Stimulated activated memory B cell treated with anti-CD40 and anti-IgM and Interleukin-4, amounts not matched to agents 10 μg/mL and 1 μg/mL and 100 μg/mL, for 72 hours (primary cell): ENCODE measurements around the gene SPDYE17.
"Not testable (repeated sequence)": the region's sequence is repeated elsewhere in the genome, so short reads cannot be mapped to it uniquely, and the experiment has no call there.

Experiments
- ATAC-seq: fragments of 150-1000 bp; cut with Tn5 transposase; 2 replicates; pipeline ENCODE4 v1.10.0; 2021
- H3K27ac Mint-ChIP-seq: one replicate; pipeline ENCODE4 v1.8.0; 2022; ENCODE audit warnings: mild to moderate bottlenecking, mixed read lengths
- H3K27me3 Mint-ChIP-seq: one replicate; pipeline ENCODE4 v1.8.0; 2022; ENCODE audit warnings: mixed read lengths
- H3K36me3 Mint-ChIP-seq: one replicate; pipeline ENCODE4 v1.8.0; 2022; ENCODE audit warnings: mixed read lengths
- H3K4me1 Mint-ChIP-seq: one replicate; pipeline ENCODE4 v1.8.0; 2022; ENCODE audit warnings: mixed read lengths
- H3K4me3 Mint-ChIP-seq: one replicate; pipeline ENCODE4 v1.8.0; 2022; ENCODE audit warnings: mild to moderate bottlenecking, moderate library complexity, mixed read lengths
- H3K9me3 Mint-ChIP-seq: one replicate; pipeline ENCODE4 v1.8.0; 2022; ENCODE audit warnings: mixed read lengths

The SPDYE17 gene, protein sequence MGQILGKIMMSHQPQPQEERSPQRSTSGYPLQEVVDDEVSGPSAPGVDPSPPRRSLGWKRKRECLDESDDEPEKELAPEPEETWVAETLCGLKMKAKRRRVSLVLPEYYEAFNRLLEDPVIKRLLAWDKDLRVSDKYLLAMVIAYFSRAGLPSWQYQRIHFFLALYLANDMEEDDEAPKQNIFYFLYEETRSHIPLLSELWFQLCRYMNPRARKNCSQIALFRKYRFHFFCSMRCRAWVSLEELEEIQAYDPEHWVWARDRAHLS

DNA sequence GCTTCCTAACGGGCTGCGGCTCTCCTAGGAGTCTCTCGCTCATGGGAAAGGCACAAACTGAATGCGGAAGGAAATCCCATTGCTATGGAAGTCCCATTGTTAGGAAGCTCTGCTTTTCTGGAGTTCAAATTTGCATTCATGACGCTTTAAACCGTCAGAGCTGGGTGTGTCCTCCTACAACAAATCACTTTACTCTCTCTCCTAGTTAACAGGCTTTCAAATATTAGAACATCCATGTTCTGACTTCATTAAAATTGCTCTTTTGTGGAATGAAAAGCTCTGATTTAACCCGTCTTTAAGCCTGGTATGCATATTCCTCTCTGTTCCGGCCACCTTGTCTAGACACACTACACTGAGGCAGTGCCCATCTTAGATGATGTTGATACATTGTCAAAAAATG lies at the start of gene SPDYE17:
SPDYE17 (minus strand) TSS at position 101 of the 400 bp plus-strand sequence. CDS start 1,791 bp downstream, outside the sequence.
- not testable (repeated sequence) for H3K9me3 Mint-ChIP-seq, H3K27me3 Mint-ChIP-seq, H3K27ac Mint-ChIP-seq, ATAC-seq, H3K36me3 Mint-ChIP-seq, H3K4me3 Mint-ChIP-seq, H3K4me1 Mint-ChIP-seq

DNA sequence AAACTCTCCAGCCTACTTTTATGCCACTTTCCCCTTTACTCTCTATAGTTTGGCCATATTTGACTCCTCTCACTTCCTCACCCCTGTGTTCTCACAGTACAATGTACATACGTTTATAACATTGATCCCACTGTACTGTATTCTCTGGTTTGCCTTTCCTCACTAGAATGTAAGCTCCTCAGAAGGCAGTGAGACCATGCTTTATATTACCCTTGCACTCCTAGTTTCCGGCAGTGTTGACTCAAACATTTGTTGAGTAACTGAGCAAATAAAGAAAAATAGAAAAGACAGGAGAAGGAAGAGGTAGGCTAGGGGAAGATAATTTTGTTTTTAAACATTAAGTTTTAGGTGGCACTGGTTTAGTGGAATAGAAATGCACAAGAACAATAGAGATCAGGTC lies 48.1 kb upstream of the SPDYE17 start:
- not testable (repeated sequence) for H3K4me3 Mint-ChIP-seq, ATAC-seq, H3K4me1 Mint-ChIP-seq, H3K27ac Mint-ChIP-seq, H3K27me3 Mint-ChIP-seq, H3K9me3 Mint-ChIP-seq
- peaks cover 21% of the 10 kb centered on the region for H3K36me3 Mint-ChIP-seq

DNA sequence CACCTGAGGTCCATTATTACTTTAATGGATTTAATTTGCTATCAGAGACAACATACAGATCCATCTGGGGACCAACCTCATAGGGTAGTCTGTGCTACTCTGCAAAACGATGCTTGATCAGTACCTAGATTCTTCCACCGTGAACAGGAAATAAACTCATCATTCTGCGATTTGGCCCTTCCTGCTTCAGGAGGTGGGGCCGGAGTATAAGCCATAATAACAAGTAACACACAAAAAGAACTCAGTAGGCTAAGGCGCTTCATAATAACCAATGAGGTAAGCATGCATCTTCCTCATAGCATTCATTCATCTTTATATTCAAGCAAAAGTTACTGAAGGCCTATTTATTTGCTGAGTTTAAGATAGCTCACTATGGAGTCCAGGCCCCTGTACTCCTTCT lies 47.5 kb upstream of the SPDYE17 start:
- H3K27ac Mint-ChIP-seq, H3K4me3 Mint-ChIP-seq, ATAC-seq, H3K9me3 Mint-ChIP-seq, H3K27me3 Mint-ChIP-seq, H3K4me1 Mint-ChIP-seq: not testable (repeated sequence)
- peaks cover 27% of the 10 kb centered on the region for H3K36me3 Mint-ChIP-seq

DNA sequence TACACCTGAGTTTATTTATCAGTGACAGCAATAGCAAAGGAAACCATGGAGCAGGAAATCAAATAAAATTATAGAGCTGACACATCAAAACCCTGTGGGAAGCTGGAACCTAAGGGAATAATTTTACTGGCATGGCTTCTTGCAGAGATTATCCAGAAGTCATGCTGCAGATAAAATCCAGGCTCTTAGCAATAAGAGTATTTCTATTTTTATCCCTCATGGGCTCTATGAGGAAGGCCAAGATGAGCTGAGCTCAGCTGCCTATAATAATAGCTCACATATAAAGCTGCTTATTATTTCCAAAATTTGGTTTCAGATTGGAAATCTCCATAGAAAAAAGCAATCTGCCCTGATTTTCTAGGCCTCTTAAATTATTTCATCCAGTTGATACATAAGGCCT lies 47.0 kb upstream of the SPDYE17 start:
- not testable (repeated sequence) for H3K27ac Mint-ChIP-seq, ATAC-seq, H3K9me3 Mint-ChIP-seq, H3K4me3 Mint-ChIP-seq, H3K27me3 Mint-ChIP-seq, H3K4me1 Mint-ChIP-seq
- peaks cover 33% of the 10 kb centered on the region for H3K36me3 Mint-ChIP-seq

DNA sequence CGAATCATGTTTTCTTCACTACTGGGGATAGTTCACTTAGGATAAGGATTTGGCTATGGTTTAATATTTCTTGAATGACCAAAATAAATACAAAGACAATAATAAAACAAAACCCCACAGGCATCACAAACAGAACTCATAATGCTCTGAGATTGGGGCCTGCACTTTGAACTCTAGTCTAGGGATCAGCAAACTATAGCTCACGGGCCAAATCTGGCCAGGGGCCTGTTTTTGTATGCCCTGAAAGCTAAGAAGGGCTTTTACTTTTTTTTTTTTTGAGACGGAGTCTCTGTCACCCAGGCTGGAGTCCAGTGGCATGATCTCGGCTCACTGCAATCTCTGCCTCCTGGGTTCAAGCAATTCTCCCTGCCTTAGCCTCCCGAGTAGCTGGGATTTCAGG lies 44.9 kb upstream of the SPDYE17 start:
- not testable (repeated sequence) for ATAC-seq, H3K27me3 Mint-ChIP-seq, H3K9me3 Mint-ChIP-seq, H3K27ac Mint-ChIP-seq, H3K4me1 Mint-ChIP-seq, H3K4me3 Mint-ChIP-seq
- peaks cover 36% of the 10 kb centered on the region for H3K36me3 Mint-ChIP-seq

DNA sequence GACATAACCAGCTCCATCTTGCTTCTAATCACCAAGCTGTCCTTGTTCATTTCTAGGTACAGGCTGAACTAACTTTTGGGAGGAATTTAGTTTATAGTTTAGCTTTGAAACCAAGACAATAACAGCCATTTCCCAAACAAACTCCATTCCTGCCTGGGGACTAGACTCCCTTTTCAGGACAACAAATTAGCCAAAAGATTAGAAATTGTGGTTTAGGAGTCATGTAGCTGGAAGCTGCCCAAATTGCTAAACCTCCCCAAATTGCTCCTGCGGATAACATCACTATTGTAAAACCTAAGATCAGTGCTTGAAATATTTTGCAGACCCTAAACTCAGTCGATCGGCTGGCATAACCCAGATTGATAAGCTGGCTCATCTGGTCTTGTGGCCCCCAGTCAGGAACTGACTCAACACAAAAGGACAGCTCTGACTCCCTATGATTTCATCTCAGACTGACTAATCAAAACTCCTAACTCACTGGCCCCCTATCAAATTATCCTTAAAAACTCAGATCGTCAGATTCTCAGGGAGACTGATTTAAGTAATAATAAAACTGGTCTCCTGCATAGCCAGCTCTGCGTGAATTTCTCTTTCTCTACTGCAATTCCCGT lies 42.7 kb upstream of the SPDYE17 start:
- H3K4me1 Mint-ChIP-seq, H3K4me3 Mint-ChIP-seq, H3K27ac Mint-ChIP-seq, H3K9me3 Mint-ChIP-seq, H3K27me3 Mint-ChIP-seq, ATAC-seq: not testable (repeated sequence)
- peaks cover 51% of the 10 kb centered on the region for H3K36me3 Mint-ChIP-seq

DNA sequence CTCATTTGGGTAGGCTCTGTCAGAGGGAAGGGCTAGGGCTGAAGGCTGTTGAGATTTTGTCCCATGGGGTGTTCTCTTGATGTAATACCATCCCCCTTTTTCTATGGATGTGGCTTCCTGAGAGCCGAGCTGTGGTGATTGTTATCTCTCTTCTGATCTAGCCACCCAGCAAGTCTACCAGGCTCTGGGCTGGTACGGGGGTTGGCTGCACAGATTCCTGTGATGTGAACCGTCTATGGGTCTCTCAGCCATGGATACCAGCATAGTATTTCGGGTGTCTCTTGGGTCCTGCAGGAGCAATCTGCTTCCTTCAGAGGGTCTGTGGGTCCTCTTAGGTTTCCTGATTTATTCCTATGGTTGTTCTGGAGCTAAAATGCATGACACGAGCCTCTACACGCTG lies 38.9 kb upstream of the SPDYE17 start:
- peaks cover 56% of the 10 kb centered on the region for H3K36me3 Mint-ChIP-seq
- H3K27me3 Mint-ChIP-seq, H3K4me3 Mint-ChIP-seq, ATAC-seq, H3K27ac Mint-ChIP-seq, H3K9me3 Mint-ChIP-seq: not testable (repeated sequence)
- peaks cover 18% of the 10 kb centered on the region for H3K4me1 Mint-ChIP-seq

DNA sequence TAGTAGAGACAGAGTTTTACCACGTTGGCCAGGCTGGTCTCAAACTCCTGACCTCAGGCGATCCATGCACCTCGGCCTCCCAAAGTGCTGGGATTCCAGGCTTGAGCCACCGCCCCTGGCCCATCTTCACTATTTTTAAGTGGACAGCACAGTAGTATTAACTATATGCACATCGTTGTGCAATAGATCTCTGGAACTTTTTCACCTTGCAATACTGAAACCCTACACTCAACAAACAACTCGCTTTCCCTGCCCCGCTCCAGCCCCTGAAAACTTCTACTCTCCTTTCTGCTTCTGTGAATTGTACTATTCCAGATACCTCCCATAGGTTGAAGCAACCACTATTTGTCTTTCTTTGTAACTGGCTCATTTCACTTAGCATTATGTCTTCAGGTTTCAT lies 33.7 kb upstream of the SPDYE17 start:
- H3K9me3 Mint-ChIP-seq, H3K27me3 Mint-ChIP-seq, H3K27ac Mint-ChIP-seq, ATAC-seq, H3K4me3 Mint-ChIP-seq: not testable (repeated sequence)
- Mint-ChIP-seq H3K36me3 (peaks cover 22% of the 10 kb centered on the region), H3K4me1 (peaks cover 18% of the 10 kb centered on the region)

DNA sequence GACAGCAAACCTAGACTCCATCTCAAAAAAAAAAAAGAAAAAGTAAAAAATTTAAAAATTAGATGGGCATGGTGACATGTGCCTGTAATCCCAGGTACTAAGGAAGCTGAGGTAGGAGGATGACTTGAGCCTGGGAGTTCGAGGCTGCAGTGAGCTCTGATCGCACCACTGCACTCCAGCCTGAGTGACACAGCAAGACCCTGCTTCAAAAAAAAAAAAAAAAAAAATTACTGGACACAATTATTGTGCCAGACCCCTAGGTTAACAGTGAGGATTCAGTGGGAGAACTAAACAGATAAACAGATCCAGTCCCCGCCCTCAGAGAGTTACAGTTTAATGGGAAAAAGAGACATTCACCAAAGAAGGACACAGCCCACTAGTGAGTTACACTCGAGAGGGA lies 31.6 kb upstream of the SPDYE17 start:
- not testable (repeated sequence) for H3K4me3 Mint-ChIP-seq, H3K27ac Mint-ChIP-seq, H3K9me3 Mint-ChIP-seq, ATAC-seq, H3K27me3 Mint-ChIP-seq
- Mint-ChIP-seq H3K36me3 (peaks cover 13% of the 10 kb centered on the region), H3K4me1 (peaks cover 16% of the 10 kb centered on the region)

DNA sequence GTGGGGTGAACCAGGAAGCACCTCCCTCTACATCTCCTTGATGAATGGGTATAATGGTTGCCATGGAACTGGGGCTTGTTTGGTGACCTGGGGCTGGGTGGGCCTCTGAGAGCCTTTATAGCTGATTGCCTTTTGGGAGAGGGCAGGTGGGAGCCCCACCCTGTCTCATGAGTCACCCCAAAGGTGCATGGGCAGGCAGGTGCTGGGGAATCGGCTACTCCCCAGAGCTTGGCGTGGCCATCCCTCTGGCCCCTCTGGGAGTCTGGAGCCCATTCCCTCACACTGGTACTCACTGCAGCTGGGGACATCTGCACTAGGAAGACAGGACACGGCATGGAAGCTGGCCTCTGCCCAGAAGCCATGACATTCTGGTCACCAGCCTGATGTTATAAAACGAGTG lies 30.4 kb upstream of the SPDYE17 start, which contains the start of gene SPDYE18:
SPDYE18 (minus strand) TSS at position 2 of the 400 bp plus-strand sequence. CDS start 2,046 bp downstream, outside the sequence.
- not testable (repeated sequence) for H3K27me3 Mint-ChIP-seq, H3K4me3 Mint-ChIP-seq, H3K9me3 Mint-ChIP-seq, H3K4me1 Mint-ChIP-seq, H3K36me3 Mint-ChIP-seq, H3K27ac Mint-ChIP-seq, ATAC-seq

DNA sequence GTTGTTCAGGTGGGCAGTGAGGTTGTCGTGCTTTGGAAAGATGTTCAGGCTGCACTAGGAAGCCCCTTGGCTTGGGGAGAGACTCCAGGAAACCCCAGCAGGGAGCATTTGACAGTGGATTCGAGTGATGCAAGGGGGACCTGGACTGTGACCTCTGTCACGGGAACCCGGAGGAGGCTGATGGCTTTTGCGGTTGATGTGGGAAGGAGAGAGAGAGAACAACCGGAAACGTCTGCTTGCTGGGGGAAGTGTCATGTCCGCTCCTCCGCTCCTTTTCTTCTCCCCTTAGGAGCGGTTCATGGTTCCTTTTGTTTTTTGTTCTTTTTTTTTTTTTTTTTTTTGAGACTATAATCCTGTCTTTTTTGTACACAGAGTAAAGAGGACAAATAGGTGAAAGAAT lies 5.8 kb downstream of the SPDYE17 start:
- not testable (repeated sequence) for ATAC-seq

DNA sequence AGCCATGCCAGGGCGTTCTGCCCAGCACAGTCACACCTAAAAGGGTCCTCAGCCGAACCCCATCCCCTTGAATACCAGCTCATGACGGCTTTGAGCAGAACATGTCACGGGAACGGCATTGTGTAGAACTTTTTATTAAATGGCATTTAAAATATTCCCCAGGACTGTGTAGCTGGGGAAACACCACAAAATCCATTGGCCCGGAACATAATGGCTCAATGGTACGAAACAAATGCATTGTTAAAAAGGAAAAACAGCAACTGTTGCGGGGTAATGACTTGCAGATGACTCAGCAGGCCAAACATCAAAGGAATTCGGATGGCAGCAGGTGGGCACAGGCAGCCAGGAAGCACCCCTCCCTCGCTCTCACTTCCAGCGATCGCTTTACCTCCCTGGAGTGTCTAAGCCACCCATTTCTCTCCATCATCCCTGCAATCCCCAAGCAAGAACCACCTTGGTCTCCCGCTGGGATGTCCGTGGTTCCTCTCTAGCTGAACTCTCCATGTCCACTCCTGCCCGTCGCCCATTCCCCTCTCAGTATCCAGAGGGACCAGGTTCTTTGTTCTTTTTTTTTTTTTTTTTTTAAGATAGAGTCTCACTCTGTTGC lies 22.0 kb downstream of the SPDYE17 start:
- H3K36me3 Mint-ChIP-seq, ATAC-seq, H3K27me3 Mint-ChIP-seq, H3K9me3 Mint-ChIP-seq, H3K4me1 Mint-ChIP-seq, H3K4me3 Mint-ChIP-seq, H3K27ac Mint-ChIP-seq: not testable (repeated sequence)

More for the DNA sequence above, 5.8 kb downstream of the SPDYE17 start:
- H3K9me3 Mint-ChIP-seq, H3K27me3 Mint-ChIP-seq, H3K36me3 Mint-ChIP-seq, H3K4me3 Mint-ChIP-seq, H3K4me1 Mint-ChIP-seq, H3K27ac Mint-ChIP-seq: not testable (repeated sequence)

DNA sequence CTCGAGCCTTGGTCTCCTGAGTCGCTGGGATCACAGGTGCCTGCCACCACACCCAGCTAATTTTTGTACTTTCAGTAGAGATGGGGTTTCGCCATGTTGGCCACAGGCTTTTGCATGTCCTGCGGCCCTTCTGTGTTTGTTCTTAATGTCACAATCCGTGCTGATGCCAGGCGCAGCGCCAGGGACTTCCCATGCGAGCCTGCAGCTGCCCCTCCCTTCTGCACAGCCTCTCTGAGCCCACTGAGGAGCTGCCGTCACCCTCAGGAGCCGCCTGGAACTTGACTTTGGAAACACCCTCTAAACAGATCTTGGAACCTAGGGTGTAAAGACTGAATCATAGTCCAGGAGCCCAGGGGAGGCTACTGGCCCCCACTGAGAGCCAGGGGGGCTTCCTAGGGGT lies 24.2 kb downstream of the SPDYE17 start:
- H3K4me1 Mint-ChIP-seq, H3K9me3 Mint-ChIP-seq: not testable (repeated sequence)

DNA sequence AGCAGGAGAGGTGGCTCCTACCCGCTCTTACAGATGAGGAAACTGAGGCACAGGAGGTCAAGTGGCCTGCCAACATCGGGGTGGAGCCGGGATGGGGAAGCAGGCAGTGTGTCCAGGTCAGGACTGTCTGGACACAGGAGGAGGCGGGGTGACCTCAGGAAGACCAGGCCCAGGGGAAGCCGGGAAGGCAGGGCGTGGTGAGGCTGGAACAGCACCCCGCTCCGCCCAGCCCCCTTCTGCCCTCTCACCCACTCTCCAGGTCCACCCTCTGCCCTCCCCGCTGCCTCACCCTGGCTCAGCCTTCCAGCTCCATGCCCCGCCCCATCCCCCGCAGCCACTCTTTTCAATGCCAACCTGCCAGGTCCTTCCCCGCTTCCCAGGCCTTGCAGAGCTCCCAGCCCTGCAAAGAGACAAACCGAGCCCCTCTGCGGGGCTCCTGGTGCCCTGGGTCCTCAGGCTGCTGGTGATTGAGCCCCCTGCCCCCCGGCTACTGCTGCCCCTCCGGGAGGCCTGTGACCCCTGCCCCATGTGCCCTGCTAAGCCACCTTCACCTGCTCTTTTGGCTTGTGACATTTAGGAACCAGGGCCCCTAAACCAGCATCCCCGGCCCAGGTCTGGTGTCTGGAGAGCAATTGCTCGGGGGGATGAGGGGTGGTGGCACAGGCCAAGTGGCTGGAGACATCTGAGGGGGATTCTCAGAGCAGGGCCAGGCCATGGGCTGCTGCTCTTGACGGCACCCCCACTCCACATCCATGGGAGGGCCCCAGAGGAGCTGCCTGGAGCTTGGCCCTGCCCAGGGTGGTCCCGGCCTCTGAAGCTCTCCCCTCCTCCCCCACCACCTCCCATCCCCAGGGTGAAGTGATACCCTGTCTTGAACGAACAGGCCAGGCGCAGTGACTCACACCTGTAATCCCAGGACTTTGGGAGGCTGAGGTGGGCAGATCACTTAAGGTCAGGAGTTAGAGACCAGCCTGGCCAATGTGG lies 25.7 kb downstream of the SPDYE17 start:
- H3K27me3 Mint-ChIP-seq, H3K4me3 Mint-ChIP-seq, H3K9me3 Mint-ChIP-seq, H3K4me1 Mint-ChIP-seq, H3K27ac Mint-ChIP-seq: not testable (repeated sequence)
- peak; percentile 24 for ATAC-seq
- H3K36me3 Mint-ChIP-seq, result peaks cover 10% of the 10 kb centered on the region

More for the DNA sequence above, 24.2 kb downstream of the SPDYE17 start:
- H3K27me3 Mint-ChIP-seq, H3K4me3 Mint-ChIP-seq, H3K27ac Mint-ChIP-seq, ATAC-seq, H3K36me3 Mint-ChIP-seq: not testable (repeated sequence)

DNA sequence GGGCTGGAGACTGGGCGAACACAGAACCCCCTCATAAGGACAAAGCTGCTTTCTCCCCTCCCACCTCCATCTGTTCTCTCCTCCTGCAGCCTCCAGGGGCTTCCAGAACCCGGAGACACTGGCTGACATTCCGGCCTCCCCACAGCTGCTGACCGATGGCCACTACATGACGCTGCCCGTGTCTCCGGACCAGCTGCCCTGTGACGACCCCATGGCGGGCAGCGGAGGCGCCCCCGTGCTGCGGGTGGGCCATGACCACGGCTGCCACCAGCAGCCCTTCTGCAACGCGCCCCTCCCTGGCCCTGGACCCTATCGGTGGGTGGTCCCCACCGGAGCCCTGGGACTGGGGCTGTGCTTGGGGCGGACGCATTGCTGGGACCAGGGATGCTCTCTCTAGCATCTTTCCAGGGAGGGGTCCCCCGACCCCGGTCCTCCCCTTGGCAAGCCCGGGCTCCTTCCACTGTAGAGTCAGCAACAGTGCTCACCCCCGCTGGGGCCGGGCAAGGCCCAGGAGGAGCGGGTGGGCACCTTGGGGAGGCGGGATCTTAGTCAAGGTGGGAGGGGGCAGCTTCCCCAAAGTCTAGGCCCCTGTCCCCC lies 26.6 kb downstream of the SPDYE17 start:
- not testable (repeated sequence) for H3K27ac Mint-ChIP-seq, H3K4me1 Mint-ChIP-seq, H3K9me3 Mint-ChIP-seq, H3K4me3 Mint-ChIP-seq, H3K27me3 Mint-ChIP-seq
- peak; percentile 66 for ATAC-seq
- peaks cover 13% of the 10 kb centered on the region for H3K36me3 Mint-ChIP-seq
